ENCODE results near the gene ARID1A. TPM values are rescaled to one million over a fixed set of nuclear protein-coding genes. Genes with fewer than 3 reads are reported as not detected.

Gene ARID1A
- total RNA-seq, 2 donors from 2014 or later, result 32.7 to 48.8 TPM

- DNase-seq (ENCODE audit: low spot score), result no peak
- Histone ChIP-seq H3K27ac (no peak overlapping the region), H3K27me3 (no peaks in the 10 kb centered on the region), H3K36me3 (peaks cover 25% of the 10 kb centered on the region), H3K9me3 (no peaks in the 10 kb centered on the region), H3K4me1 (peaks cover 0 to 66% of the 10 kb centered on the region in 2 donors), H3K4me3 (no peak overlapping the region)
- TF ChIP-seq CTCF (IDR thresholded peaks at IDR 0.05), result no peak
Measured at GRCh38 chr1:26727476-26727875, 31.7 kb downstream of the ARID1A start.

GRCh38 chr1:26728645-26729044, 32.8 kb downstream of the ARID1A start:
- peaks cover 0 to 59% of the 10 kb centered on the region in 2 donors for H3K4me1 ChIP-seq
- peaks cover 36% of the 10 kb centered on the region for H3K36me3 ChIP-seq
- H3K27me3 ChIP-seq, result no peaks in the 10 kb centered on the region
- no peak for DNase-seq (ENCODE audit: low spot score)
- no peak overlapping the region for H3K4me3 ChIP-seq
- no peak overlapping the region for H3K27ac ChIP-seq
- H3K9me3 ChIP-seq, result no peaks in the 10 kb centered on the region
- TF ChIP-seq CTCF (IDR thresholded peaks at IDR 0.05), result no peak

GRCh38 chr1:26729633-26730032, 33.8 kb downstream of the ARID1A start:
- Histone ChIP-seq H3K9me3 (no peaks in the 10 kb centered on the region), H3K27me3 (no peaks in the 10 kb centered on the region), H3K4me1 (peaks cover 0 to 59% of the 10 kb centered on the region in 2 donors)

GRCh38 chr1:26730695-26731094, 34.9 kb downstream of the ARID1A start:
- H3K27me3 ChIP-seq, result no peaks in the 10 kb centered on the region
- no peak overlapping the region for H3K4me3 ChIP-seq
- no peak for DNase-seq (ENCODE audit: low spot score)
- TF ChIP-seq CTCF (IDR thresholded peaks at IDR 0.05), result no peak
- H3K36me3 ChIP-seq, result peaks cover 46% of the 10 kb centered on the region
- no peaks in the 10 kb centered on the region for H3K9me3 ChIP-seq
- peaks cover 0 to 50% of the 10 kb centered on the region in 2 donors for H3K4me1 ChIP-seq
- no peak overlapping the region for H3K27ac ChIP-seq

More at GRCh38 chr1:26729633-26730032, 33.8 kb downstream of the ARID1A start:
- peaks cover 46% of the 10 kb centered on the region for H3K36me3 ChIP-seq
- no peak overlapping the region for H3K4me3 ChIP-seq
- DNase-seq (ENCODE audit: low spot score), result no peak
- no peak overlapping the region for H3K27ac ChIP-seq
- no peak for TF ChIP-seq CTCF (IDR thresholded peaks at IDR 0.05)

- TF ChIP-seq CTCF (IDR thresholded peaks at IDR 0.05), result no peak
- peaks cover 46% of the 10 kb centered on the region for H3K36me3 ChIP-seq
- H3K27ac ChIP-seq, result no peak overlapping the region
- no peaks in the 10 kb centered on the region for H3K27me3 ChIP-seq
- H3K4me3 ChIP-seq, result no peak overlapping the region
- no peaks in the 10 kb centered on the region for H3K9me3 ChIP-seq
- no peak for DNase-seq (ENCODE audit: low spot score)
- H3K4me1 ChIP-seq, result peaks cover 0 to 43% of the 10 kb centered on the region in 2 donors
Measured at GRCh38 chr1:26731233-26731902, 35.6 kb downstream of the ARID1A start.

GRCh38 chr1:26733392-26733791, 37.6 kb downstream of the ARID1A start:
- Histone ChIP-seq H3K9me3 (no peaks in the 10 kb centered on the region), H3K36me3 (peaks cover 61% of the 10 kb centered on the region), H3K4me1 (peaks cover 0 to 23% of the 10 kb centered on the region in 2 donors), H3K27ac (no peak overlapping the region), H3K4me3 (no peak overlapping the region), H3K27me3 (no peaks in the 10 kb centered on the region)
- no peak for DNase-seq (ENCODE audit: low spot score)
- TF ChIP-seq CTCF (IDR thresholded peaks at IDR 0.05), result no peak

Data from right atrium auricular region (tissue), 2 donors.